ENCODE data around the gene HOXA10.
A peak's percentile ranks its signal among the peaks of the same experiment; 100 is the strongest.

The HOXA10 gene

GRCh38 chr7:27179503-27180430, 5.6 kb upstream of the HOXA10 start:
- DNase-seq (ENCODE audit: low spot score), result peak; percentile 28

DNA sequence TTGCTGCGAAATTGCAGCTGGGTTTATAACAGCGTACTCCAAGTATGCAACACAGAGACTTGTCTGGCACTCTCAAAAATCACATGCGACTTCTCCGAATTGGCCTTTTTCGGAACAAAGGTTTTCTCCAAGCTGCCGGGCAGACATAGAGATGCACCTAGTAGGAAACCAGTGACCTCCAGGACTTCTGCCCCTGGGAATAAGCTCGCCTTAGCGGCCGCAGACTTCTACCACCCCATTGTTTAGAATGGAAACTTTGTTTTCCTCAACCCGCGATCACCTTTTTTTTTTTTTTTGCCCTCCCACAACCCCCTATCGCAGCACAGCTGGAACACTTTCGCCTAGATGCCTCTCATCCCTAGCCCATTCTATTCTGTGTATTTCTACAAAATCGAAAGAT, 4.9 kb upstream of the HOXA10 start:
- DNase-seq (ENCODE audit: low spot score), result no peak

GRCh38 chr7:27178366-27178765, 4.2 kb upstream of the HOXA10 start:
- no peak for DNase-seq (ENCODE audit: low spot score)

DNA sequence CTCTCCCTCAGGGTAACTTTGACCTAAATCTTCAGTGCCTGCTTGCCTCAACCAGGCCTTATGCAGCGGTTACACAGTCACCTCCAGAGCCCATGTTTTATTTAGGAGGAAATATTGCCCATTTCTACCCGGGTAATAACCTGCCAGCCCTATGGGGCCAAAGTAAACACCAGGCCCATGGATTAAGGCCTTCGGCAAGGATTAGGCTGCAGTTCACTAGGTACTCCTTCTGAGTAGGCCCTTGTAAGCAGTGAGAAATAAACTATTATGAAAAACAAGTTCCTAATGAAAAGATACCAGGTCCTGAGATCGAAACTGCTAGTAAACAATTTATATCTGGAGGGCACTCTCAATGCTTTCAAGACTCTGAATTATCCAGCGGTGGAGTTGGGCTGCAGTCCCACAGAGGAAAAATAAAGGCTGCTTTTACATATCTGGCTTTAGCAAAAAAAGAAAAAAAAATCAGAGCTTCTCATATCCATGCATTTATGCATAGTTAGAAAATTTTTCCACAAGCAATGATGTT, 3.7 kb upstream of the HOXA10 start:
- no peak for DNase-seq (ENCODE audit: low spot score)

DNA sequence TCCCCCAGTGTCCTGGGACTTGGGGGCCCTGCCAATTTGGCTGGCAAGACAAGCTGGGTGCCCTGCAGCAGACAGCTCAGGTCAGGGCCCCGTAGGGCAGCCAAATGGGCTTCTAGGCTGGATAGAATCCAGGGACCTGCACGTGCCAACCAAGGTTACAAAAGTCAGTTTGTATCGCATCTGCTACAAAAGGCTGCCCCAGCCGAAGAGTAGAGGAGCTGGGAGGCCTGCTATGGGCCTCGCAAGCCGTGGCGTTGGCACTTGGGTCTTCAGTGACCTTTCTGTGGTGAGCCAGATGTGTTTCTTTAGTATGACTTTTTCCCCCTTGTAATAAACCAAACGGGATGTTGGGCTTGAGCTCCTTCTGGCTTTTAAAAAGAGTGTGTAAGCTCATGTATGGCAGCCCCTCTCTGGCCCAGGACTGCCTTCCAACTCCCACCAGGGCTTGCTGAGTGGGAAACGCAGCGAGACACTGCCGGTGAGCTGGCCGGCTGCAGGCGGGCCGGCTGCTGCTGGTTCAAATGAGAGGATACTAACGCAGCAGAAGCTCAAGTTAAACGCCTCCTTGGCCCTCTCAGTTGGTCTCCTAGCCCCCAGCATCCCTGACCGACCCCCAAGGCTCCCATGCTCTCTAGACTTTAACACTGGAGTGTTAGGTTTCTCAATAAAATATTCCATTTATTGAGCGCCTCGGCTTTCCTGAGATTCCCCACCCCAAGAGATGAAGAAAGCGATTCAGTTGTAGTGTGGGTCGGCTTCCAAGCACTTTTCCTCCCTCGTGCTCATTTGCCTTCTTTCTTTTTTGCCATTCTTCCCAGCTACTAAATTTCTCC, 3.1 kb upstream of the HOXA10 start:
- DNase-seq (ENCODE audit: low spot score), result no peak

GRCh38 chr7:27176524-27176845, 2.4 kb upstream of the HOXA10 start:
- no peak for DNase-seq (ENCODE audit: low spot score)

DNA sequence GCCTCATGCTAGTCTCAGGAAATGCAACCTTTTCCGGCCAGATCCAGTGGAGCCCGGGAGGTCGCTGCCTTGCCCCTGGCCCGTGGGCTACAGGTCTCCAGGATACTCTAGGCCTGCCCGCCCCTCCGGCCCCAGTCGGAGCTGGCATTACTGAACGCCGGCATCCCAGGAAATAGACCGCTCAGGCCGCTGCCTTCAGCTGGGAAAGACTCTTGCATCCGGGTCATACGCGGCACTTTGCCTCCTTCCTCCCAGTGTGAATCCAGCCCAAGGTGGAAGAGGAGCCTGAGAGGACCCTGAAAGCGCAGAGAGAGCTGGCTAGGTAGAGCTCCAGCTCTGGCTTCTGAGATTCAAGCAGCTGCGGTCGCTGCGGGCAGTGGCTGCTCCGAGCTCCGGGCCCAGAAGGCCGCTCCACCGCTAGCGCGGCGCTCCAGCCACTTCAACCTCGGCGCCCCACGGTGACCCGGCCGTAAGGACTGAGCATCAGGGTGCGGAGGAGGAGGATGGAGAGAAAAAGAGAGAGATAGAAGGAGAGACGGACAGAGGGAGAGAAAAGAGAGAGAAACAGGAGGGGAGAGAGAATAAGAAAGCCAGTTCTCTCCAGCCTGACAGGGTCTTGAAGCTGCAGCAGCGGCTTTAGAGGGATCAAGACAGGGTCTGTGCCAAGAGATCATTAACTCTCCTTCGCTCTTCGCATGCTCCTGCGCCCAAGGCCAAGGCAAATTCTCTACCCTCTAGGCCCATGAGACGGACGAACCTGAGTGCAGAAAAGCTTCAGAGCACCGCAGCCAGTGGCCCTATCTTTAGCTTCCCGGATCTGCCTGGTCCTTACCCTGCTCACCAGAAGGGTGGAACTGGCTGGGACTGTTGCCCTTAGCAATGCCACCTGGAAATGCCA, 1.8 kb upstream of the HOXA10 start:
- no peak for DNase-seq (ENCODE audit: low spot score)

DNA sequence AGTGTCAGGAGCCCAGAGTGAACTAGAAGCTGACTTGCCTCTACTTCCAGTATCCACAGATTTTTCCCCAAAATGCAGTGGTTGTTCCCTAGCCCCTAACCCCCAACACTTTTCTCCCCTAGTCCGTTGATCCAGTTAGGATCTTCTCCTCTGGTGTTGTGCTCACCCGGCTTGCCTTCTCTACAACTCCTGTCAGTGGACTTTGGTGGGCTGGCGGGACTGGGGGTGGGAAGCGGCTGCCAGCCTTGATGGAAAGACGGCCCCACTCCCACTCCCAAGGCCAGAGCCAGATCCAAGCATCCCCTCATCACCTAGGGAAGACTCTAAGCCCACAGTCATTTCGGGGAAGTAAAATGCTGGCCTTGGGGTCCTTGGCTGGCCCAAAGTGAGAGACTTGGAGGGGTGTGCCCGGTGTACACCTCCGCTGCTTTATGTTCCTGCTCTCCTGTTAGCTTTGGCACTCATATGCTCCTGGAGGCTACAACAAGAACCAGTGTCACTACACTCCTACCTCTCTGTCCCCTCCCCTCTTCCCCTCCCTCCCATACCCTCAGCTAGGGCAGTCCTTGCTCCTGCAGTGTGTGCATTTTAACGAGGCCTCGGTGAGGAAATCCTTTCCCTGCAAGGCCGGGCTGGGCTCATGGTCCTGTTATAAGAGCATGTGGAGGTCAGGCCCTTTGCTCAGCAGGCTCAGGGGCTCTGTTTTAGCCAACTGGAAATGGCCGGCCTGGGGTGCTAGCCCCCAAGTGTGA, 930 bp upstream of the HOXA10 start:
- DNase-seq (ENCODE audit: low spot score), result no peak

DNA sequence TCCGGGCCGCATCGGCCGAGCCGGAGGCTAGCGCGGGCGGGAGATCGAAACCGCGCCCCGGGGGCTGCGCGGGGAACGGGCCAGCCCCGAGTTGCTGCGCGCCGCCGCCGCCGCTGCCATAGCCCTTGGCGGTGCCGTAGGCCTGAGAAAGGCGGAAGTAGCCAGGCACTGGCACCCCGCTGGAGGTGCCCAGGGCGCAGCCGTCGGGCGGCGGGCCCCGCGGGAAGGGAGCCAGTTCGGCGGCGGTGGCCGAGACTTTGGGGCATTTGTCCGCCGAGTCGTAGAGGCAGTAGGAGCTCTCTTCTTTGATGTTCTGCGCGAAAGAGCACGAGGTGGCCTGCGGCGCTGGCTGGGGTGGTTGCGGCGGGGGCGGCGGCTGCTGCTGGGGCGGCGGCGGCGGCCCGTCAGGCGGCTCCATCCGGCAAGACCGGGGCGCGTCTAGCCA, 587 bp downstream of the HOXA10 start:
- no peak for DNase-seq (ENCODE audit: low spot score)

- no peak for DNase-seq (ENCODE audit: low spot score)
These were observed 1.2 kb downstream of the HOXA10 start for GRCh38 chr7:27172823-27173510.

DNA sequence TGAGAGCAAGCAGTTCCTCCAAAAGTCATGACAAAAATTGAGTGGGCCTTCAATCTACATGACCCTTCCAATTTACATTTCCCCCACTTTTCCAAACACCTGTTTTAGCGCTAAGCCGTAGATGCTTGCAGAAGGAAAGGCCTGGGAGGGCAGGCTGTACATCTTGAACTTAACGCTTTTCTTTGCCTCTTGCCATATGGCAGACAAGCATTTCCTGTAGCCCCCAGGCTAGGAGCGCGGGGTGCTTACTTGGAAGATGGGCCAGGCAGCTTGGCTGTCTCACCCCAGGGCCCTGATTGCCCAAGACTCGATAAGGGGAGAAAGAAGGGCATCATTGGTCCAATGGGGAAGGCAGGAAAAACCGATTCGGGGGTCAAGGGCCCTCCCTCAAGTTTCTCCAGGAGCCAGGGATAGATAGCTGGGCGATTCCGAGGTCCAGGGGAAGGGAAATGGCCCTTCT, 1.8 kb downstream of the HOXA10 start:
- DNase-seq (ENCODE audit: low spot score), result no peak

GRCh38 chr7:27171637-27172314, 2.3 kb downstream of the HOXA10 start:
- DNase-seq (ENCODE audit: low spot score), result no peak

- DNase-seq (ENCODE audit: low spot score), result no peak
These were observed 2.8 kb downstream of the HOXA10 start for GRCh38 chr7:27171325-27171636.

DNA sequence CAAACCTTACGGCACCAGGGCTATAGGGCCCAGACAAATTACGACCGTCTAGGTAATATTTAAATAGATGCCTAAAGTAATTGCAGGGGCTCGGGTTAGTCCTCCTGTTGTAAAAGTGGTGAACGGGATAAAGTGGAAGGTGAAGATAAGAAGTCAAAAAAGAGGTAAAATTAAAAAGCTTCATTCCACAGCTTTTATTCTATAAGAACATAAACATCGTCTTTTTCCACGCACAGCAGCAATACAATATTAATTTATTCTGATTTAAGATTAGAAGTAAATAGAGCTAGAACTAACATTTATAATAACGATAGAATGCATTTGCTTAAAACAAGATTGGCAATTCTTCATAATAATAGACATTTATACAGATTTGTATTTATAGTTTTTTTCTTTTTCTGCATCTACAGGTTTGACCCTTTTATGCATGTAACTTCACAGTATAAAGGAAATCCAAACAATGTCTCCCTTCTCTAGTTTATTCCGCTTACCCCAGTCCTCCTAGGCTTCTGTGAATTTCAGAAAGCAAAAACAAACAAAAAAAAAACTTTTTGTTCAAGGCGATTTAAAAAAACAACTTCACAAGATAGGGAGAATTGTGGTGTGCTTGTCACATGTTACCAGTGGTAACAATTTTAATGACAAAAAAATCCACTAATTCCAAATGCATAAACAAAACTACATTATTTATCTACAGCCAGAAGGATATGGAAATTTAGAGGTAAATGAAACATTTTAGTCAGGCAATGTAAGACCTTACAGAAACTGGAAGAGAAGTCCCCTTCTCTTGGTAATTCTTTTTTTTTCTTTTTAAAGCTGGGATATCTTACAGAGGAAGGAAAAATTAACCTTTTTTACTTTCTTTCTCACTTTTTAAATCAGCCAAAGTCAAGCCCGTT, 3.4 kb downstream of the HOXA10 start:
- DNase-seq (ENCODE audit: low spot score), result no peak

DNA sequence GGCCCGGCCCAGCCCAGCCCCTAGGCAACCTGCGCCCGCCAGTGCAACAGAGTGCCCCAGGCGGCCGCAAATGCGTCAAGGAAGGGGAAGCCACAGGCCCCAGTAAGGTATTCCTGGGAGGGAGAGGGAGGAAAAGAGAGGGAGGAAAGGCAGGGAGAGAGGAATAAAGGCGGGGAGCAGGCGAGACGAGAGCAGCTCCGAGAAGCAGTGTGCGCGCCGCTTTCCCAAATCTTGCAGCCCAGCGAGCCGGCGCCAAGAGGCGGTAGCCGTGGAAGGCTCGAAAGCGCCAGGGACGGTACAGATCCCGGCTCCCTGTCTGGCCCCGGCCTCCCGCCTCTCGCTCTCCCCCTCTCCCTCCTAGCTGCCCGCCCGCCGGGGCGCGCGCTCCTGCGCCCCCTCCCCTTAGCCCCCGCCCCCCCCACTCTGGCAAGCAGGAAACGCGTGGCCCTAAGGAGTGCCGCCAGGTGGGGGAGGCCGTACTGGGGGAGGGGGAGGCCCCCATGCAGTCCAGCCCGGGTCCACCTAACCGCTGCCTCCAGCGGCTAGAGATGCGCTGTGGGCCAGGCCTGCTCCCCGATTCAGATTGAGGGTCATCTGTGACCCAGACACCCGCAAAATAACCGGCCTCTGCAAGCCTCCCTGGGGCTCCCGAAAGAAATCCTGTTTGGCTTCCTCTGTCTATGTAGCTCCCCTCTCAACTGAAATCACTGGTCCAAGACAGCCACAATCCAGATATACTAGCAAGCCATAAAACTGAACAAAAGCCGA, 4.3 kb downstream of the HOXA10 start:
- DNase-seq (ENCODE audit: low spot score), result no peak

DNA sequence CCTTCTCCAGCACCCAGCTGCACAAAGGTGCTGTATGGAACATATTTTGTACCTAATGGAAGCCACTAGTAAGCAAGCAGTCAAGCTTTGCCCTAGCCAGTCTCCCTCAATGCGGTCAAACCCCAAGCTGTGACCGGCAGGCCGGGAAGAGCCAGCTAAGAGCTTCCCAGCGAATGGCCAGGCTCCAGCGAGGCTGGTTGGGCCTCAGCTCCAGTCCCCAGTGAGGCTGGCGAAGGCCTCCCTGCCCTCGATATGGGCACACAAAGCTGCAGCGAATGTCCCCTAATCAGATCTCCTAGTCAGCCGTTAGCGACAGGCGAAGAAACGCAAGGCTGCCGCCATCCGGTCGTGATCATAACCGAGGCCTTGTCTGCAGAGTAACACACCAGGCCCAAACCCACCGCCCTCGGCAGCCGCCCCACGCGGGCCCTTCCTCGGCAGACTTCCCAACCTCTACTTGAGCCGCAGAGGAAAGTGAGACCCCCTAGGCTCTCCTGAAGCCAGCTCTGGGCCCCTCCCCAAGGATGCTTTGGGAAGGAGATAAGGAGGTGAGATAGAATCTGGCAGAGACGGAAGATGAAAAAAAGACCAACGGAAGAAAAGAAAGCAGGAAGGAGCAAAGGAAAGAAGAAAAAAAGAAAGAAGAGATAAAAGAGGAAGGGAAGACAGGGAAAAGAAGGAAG, 5.7 kb downstream of the HOXA10 start:
- DNase-seq (ENCODE audit: low spot score), result no peak

DNA sequence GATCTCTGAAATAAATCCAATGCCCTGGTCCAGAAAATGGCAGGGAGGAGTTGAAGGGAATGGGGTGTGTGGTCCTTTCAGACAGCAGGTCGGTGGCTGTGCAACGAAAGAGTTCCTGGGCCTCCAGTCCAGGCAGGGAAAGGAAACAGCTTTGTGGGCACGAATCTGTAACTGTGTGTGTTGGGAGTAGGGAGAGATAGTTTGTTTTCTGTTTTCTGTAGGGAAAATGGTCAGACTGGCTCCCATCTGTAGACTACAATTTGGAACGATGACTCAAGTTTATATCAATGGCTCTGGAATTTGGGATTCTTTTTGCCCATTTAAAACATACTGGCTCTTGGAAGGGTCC, 6.2 kb downstream of the HOXA10 start:
- no peak for DNase-seq (ENCODE audit: low spot score)

Data from hematopoietic multipotent progenitor cell treated with erythropoietin and hydrocortisone succinate and interleukin-3 and kit ligand, for 17 days (in vitro differentiated cells).